ENCODE results near the gene BCL11A. TPM values are rescaled to one million over a fixed set of nuclear protein-coding genes. Genes with fewer than 3 reads are reported as not detected.

BCL11A gene
- total RNA-seq, 2 experiments from 2014 or later = 0.45 to 0.54 TPM

GRCh38 chr2:60453872-60454271, 99.6 kb downstream of the BCL11A start:
- TF ChIP-seq CTCF (IDR thresholded peaks at IDR 0.05) = no peak
- ATAC-seq = no peak
- Mint-ChIP-seq H3K4me1 (ENCODE audit: low read depth) (no peaks in the 10 kb centered on the region), H3K4me3 (no peak overlapping the region), H3K27ac (no peak overlapping the region), H3K36me3 (ENCODE audit: low read depth) (no peaks in the 10 kb centered on the region), H3K27me3 (peaks cover 4% of the 10 kb centered on the region), H3K9me3 (no peaks in the 10 kb centered on the region)
- DNase-seq = no peak
- ChIA-PET CTCF (no interaction called here), POLR2A (no interaction called here)
- intact Hi-C loops (cut with micrococcal nuclease) = no loop called here

GRCh38 chr2:60453301-60453700, 100.2 kb downstream of the BCL11A start:
- ChIA-PET CTCF (no interaction called here), POLR2A (no interaction called here)
- H3K4me1 Mint-ChIP-seq (ENCODE audit: low read depth) = no peaks in the 10 kb centered on the region

GRCh38 chr2:60450488-60450887, 103.0 kb downstream of the BCL11A start:
- DNase-seq (no peak), ATAC-seq (no peak)
- ChIA-PET CTCF (no interaction called here), POLR2A (no interaction called here)
- H3K27me3 Mint-ChIP-seq = no peaks in the 10 kb centered on the region
- H3K4me3 Mint-ChIP-seq = no peak overlapping the region
- intact Hi-C loops (cut with micrococcal nuclease) = no loop called here
- no peak for TF ChIP-seq CTCF (IDR thresholded peaks at IDR 0.05)
- H3K4me1 Mint-ChIP-seq (ENCODE audit: low read depth) = peaks cover 5% of the 10 kb centered on the region
- H3K36me3 Mint-ChIP-seq (ENCODE audit: low read depth) = no peaks in the 10 kb centered on the region
- H3K9me3 Mint-ChIP-seq = no peaks in the 10 kb centered on the region
- no peak overlapping the region for H3K27ac Mint-ChIP-seq

More at GRCh38 chr2:60453301-60453700, 100.2 kb downstream of the BCL11A start:
- Mint-ChIP-seq H3K27ac (no peak overlapping the region), H3K27me3 (peaks cover 4% of the 10 kb centered on the region), H3K9me3 (no peaks in the 10 kb centered on the region), H3K4me3 (no peak overlapping the region), H3K36me3 (ENCODE audit: low read depth) (no peaks in the 10 kb centered on the region)
- TF ChIP-seq CTCF (IDR thresholded peaks at IDR 0.05) = no peak
- ATAC-seq (no peak), DNase-seq (no peak)
- intact Hi-C loops (cut with micrococcal nuclease) = no loop called here

GRCh38 chr2:60447943-60448342, 105.5 kb downstream of the BCL11A start:
- ATAC-seq (no peak), DNase-seq (no peak)
- no peak overlapping the region for H3K4me3 Mint-ChIP-seq
- CTCF ChIA-PET = no interaction called here
- H3K9me3 Mint-ChIP-seq = no peaks in the 10 kb centered on the region
- POLR2A ChIA-PET = no interaction called here
- H3K27me3 Mint-ChIP-seq = no peaks in the 10 kb centered on the region
- no peaks in the 10 kb centered on the region for H3K36me3 Mint-ChIP-seq (ENCODE audit: low read depth)
- no peak for TF ChIP-seq CTCF (IDR thresholded peaks at IDR 0.05)
- H3K4me1 Mint-ChIP-seq (ENCODE audit: low read depth) = peaks cover 5% of the 10 kb centered on the region
- no peak overlapping the region for H3K27ac Mint-ChIP-seq
- intact Hi-C loops (cut with micrococcal nuclease) = no loop called here

GRCh38 chr2:60446413-60447267, 106.8 kb downstream of the BCL11A start:
- CTCF ChIA-PET = interaction anchor here (0.8 kb wide), 1 partner anchor 11 kb away, joined by 3 read pairs; no protein-coding TSS in a partner anchor
- DNase-seq (no peak), ATAC-seq (peak; percentile 47)
- no peak overlapping the region for H3K4me3 Mint-ChIP-seq
- H3K27me3 Mint-ChIP-seq = no peaks in the 10 kb centered on the region
- H3K4me1 Mint-ChIP-seq (ENCODE audit: low read depth) = peaks cover 5% of the 10 kb centered on the region
- H3K27ac Mint-ChIP-seq = no peak overlapping the region
- TF ChIP-seq CTCF (IDR thresholded peaks at IDR 0.05) = no peak
- POLR2A ChIA-PET = no interaction called here
- intact Hi-C loops (cut with micrococcal nuclease) = no loop called here
- H3K9me3 Mint-ChIP-seq = no peaks in the 10 kb centered on the region
- no peaks in the 10 kb centered on the region for H3K36me3 Mint-ChIP-seq (ENCODE audit: low read depth)
